ENCODE results near the gene NAA11.

The NAA11 gene

DNA sequence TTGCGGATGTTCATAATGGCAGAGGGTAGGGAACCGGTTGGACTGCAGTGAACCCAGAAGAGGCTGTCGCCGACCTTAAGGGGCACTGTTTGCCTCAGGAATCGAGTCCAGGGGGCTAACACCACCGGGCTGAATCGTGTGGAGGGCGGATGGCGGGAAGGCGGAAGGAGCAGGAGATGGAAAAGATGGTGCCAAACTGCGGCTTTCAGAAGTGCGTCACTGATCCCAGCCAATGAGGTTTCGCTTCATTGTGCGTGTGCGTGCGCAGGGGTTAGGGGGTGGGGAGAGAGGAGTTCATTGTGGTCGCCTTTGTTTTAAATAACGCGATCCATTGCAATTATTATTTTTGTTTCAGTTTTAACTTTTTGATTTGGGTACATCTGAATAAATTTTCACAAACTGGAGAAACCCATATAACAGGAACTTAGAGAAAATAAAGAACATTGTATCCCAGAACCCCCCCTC lies at the start of gene NAA11:
NAA11 (minus strand) TSS at position 198 of the 465 bp plus-strand sequence; CDS start at position 14, 184 bp downstream.
- no peak for DNase-seq (ENCODE audit: low spot score)

DNA sequence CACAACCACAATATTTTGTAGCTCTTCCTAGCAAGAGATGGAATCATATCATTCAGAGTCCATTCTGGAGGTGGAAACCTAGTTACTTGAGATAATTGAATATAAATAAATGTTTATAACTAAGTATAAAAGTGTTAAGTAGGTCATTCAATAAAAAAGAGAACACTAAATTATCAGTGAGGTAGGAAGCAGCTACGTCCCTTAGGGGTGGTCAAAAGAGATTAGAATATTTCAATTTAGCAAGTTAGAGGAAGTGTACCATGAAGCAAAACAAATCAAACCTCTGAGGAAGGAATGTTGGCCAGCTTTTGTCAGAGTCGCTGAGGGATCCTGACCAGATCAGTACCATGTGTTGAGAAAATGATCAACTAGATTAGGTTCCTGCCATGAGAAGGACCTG lies 44.2 kb upstream of the NAA11 start:
- no peak for DNase-seq (ENCODE audit: low spot score)

DNA sequence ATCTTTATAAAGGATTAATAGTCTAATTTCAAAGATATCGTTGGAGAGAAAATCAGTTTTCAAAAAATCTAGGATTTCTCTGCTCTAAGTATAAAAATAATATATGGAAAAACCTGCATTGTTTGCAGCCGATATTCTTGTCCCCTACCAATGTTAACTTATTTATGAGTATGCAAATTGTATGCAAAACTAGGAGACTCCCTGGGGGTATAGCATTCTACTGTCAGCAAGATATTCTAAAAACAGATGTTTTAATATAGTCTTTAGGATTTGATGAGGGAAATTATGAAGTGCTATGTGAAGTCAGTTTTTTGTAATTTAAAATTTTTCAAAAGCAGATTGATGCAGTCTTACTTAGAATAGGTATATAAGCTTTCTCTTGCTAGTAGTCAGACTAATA lies 41.2 kb upstream of the NAA11 start:
- DNase-seq (ENCODE audit: low spot score), result no peak

DNA sequence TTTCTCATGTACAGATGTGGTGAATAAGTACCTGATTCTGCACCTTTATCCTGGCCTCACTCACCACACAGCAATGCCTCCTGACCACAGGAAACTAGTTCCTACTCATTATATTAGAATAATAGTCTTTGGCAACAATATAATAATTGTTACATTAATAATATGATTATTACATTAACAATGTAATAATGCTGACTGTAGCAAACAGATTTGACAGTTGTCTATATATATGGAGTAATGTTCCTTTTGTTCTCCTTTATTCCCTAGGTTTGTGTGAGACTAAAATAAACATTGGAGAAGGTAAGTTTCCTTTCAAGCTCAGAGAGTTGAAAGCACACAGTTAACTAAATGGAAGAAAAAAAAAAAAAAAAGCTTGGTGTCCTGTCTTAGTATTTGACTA lies 40.6 kb upstream of the NAA11 start:
- no peak for DNase-seq (ENCODE audit: low spot score)

DNA sequence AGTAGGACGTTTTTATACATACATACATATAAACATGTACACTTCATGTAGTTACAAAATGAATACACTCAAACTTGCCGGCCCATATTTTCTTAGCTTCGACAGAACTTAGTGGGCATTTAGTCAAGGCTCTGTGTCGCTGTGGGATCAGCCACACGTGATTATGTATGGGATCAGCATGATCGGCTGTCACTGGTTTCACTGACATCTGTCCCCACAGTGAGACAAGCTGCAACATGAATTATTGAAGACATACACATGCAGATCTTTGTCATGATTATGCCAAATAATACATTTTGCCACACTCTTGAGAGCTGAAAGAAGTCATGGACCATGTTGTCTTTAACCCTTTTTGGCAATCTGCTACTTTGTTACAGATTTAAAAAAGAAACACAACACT lies 38.2 kb upstream of the NAA11 start:
- DNase-seq (ENCODE audit: low spot score), result no peak

DNA sequence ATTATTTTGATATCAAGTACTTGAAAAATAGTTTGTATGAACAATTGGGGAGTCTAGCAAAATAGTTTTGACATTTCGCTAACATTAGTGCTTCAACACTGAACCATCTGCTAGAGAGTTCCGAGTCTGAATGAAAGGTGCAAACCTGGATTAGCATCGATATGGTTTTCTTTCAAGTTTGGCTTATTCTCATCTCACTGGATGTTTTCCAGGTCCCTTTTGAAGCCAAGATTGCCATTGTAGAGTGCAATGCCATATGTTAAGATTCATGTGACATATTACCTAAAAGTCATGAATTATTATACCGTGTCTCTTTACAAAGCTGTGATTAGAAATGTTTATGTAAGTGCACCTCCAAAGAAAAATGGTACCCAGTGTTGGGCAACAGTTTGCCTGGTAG lies 36.8 kb upstream of the NAA11 start:
- no peak for DNase-seq (ENCODE audit: low spot score)

DNA sequence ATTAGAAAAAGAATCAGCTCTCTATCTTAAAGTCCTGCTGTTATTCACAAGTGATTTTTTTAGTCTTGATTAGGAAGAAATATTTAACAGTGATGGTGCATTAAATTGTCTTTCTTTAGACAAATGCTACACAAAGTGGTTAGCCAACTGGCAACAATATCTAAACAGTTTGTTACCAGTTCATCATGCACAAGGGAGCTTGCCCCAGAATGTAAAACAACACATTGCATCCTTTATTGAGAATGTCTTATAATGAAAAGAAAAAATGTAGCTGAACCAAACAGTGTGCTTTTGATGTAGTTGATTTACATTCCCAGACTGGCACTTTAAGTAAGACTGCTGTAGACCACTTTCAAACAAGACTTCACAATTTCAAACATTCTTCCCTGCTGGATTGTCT lies 34.1 kb upstream of the NAA11 start:
- no peak for DNase-seq (ENCODE audit: low spot score)

DNA sequence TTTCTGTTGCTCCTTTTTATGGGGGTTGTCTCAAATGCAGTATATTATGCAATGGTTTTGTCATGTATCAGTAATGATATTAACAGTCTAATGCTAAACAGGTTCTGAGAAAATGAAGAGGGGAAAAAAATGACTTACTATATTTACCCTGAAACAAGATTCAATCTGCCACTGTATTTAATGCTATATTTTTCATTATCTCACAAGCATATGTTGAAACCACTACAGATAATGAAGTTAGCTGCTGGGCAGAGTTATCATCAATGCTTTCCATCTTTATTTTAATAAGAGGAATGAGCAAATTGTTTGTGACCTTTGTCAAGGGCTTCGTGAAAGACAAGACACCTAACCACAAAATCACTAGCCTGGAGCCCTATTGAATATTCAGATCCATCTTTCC lies 32.6 kb upstream of the NAA11 start:
- no peak for DNase-seq (ENCODE audit: low spot score)

DNA sequence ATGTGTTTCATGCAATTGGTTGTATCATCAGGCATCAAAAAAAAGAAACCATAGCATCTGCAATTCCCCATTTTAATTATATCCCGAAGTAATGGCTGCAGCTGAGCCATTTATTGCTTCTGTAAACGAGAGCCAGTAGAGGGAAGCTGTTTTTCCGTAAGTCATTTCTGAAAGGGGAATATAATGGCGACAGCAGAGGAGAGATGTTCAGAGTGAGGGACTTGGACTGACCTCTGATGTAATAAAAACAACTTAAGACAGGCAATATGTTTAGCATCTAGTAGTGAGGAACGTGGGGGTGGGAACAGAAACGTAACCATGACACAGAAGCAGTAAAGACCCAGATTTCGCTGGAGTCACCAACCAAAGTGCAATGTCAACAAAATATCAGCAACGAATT lies 31.5 kb upstream of the NAA11 start:
- DNase-seq (ENCODE audit: low spot score), result no peak

DNA sequence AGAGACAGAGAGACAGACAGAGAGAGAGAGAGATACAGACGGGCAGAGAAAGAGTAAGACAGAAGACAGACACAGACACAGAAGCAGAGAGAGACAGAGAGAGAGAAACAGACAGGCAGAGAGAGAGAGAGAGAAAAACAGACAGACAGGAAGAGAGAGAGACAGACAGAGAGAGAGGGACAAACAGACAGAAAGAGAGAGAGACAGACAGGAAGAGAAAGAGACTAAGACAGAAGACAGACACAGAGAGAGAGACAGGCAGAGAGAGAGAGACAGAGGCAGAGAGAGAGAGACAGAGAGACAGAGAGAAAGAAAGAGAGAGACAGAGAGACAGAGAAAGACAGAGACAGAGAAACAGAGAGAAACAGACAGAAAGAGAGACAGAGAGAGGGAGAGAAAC lies 27.2 kb upstream of the NAA11 start:
- DNase-seq (ENCODE audit: low spot score), result no peak

DNA sequence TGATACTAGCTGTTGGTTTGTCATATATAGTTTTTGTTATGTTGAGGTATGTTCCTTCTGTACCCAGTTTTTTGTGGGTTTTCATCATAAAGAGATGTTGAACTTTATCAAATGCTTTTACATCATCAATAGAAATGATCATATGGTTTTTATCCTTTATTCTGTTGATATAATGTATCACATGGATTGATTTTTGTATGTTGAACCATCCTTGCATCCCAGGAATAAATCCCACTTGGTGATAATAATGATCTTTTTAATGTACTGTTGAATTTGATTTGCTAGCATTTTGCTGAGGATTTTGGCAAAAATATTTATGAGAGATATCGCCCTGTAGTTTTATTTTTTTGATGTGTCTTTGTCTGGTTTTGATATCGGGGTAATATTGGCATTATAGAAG lies 22.5 kb upstream of the NAA11 start:
- no peak for DNase-seq (ENCODE audit: low spot score)

DNA sequence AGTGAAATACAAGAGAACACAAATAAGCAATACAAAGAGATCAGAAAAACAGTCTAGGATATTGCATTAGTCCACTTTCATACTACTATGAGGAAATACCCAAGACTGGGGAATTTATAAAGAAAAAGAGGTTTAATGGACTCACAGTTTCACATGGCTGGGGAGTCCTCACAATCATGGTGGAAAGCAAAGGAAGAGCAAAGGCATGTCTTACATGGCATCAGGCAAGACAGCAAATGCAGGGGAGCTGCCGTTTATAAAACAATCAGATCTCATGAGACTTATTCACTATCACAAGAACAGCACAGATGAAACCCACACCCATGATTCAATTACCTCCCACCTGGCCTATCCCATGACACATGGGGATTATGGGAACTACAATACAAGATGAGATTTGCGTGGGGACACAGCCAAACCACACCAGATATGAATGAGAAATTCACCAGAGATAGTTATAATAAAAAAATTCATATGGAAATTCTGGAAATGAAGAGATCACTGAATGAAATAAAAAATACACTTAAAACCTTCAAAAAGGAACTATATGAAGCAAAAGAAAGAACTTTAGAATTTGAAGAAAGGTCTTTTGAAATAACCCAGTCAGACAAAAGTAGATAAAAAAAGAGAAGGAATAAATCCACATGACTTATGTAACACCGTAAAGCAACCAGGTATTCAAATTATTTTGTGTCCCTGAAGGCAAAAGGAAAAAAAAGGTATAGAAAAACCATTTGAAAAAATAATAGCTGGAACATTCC lies 16.2 kb upstream of the NAA11 start:
- DNase-seq (ENCODE audit: low spot score), result no peak

DNA sequence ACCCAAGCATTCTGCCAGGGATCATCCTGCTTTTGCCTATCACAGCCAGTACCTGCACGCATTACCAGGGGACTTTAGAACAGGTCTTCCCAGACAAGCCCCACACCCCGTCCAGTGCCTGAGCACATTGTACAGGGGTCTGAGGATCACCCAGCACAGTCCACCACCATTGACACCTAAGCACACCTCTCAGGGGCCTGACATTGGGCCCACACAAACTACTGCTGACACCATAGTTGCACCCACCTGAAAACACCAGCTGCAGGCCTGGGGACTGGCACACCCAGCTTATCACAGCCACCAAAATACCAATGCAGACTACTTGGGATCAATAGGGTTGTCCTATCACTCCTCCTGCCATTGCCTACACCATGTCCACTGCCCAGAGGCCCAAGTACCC lies 14.7 kb upstream of the NAA11 start:
- DNase-seq (ENCODE audit: low spot score), result no peak

DNA sequence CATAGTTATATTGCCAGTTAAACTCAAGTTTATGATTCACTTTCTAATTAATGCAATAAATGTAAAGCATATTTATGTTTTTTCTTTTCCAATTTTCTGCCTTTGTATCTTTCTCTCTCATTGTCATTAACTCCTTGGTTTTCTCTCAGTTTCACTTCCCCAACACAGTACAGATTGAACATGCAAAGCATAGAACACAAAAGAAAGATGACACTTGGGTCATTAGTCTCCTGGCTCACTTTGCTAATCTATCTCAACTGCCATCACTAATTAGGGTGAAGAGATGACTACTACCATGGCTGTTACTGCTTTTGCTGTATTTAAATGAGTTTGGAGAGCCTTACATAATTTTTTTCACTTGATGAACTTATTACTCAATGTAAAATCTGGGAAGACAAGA lies 12.3 kb upstream of the NAA11 start:
- DNase-seq (ENCODE audit: low spot score), result no peak

DNA sequence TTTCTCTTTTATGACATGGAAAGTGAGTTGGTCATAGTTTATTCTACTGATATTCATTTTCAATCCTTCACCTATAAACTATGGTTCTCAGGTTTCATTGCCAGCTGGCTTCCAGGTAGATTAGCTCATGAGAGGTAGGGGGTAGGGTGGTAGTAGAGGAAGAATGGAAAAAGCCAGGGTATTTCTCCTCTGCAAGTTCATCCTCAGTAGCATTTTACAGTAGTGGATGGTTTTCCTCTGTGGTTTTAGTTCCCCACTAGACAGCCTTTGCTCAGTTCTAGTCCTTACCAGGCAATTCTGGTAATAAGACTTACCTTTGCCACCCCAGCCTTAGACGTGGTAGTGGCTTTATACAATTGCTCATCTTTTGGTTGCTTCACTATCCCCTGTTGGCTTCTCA lies 8.9 kb upstream of the NAA11 start:
- no peak for DNase-seq (ENCODE audit: low spot score)

DNA sequence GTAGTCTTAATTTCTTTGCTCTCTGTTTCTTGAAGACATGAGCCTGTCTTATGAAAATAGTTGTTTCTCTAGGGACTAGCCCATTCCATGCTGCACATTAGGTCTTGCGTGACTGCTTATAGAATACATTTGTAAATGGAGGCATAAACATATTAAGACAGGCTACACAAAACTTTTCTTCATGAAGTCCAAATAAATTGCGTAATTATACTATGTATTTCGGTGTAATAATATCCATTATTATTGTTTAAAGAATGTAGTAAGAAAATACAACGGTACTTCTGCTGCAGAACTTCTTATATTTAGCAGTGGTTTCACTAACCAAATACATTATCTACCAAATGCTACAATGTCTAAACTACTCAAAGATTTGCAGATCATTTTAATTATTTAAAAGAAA lies 8.5 kb upstream of the NAA11 start:
- no peak for DNase-seq (ENCODE audit: low spot score)

DNA sequence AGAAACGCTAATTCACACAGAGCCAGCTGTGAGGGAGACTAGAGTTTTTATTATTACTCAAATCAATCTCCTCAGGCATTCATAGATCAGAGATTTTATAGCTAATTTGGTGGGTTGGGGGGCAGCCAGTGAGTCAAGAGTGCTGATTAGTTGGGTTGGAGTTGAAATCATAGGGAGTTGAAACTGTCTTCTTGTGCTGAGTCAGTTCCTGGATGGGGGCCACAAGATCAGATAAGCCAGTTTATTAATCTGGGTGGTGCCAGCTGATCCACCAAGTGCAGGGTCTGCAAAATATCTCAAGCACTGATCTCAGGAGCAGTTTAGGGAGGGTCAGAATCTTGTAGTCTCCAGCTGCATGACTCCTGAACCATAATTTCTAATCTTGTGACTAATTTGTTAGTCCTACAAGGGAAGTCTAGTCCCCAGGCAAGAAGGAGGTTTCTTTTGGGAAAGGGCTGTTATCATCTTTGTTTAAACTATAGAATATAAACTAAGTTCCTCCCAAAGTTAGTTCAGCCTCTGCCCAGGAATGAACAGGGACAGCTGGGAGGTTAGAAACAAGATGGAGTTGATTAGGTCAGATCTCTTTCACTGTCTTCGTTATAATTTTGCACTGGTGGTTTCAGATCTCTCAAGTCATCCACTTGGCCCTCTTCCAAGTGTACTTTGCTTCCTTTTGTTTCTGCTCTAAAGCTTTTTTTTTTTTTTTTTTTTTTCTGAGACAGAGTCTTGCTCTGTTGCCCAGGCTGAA lies 5.4 kb upstream of the NAA11 start:
- no peak for DNase-seq (ENCODE audit: low spot score)

DNA sequence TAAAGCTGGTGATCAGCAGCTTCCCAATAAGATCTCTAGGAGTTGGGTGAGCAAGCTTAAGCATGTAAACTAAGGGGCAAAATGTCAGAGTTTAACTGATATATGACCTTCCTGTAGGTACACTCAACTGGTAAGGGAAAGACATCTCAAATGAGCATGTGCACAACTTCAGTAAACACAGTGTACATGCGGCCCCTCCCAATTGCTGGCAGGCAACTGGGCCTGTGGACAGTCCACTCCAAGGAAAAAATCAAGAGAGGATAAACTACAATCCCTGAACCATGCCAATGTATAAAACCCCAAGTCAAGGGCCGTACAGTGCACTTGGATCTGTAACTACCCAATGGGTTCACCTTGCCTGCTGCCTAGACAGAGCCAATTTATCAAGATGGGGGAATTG lies 4.9 kb upstream of the NAA11 start:
- no peak for DNase-seq (ENCODE audit: low spot score)

DNA sequence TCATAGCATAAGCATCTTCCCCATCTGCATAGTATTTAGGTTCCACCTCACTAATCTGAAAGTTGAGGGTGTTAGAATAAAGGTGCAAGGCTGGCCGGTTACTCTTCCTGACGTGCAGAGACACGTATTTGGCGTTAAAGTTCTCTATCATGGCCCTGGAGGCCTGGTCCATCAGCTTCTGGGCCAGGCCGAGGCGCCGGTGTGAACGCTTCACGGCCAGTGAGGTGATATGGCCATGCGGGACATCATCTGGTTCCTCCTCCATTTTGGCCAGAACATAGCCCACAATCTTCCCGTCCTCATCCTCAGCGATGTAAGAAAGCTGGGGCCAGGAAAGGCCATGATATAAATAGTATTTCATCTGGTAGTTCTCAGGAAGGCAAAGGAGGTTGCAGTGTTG lies 425 bp downstream of the NAA11 start:
- DNase-seq (ENCODE audit: low spot score), result no peak

DNA sequence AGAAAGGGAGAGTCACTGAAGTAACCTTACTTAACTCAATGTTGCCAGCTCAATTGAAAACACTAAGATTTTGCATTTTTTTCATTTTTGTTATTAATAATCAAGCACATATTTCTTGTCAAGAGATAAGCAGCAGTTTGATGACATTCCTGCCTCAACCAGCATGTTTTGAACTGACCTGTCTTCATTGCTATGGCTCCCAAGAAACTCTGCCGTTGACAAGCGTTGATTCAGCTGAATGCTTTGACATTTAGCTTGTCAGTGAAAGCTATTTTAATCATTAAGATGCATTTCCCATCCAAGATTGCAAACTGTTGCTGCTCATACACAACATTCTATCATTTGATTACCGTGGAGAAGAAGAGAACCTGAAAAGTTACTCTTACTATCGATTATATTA lies 5.9 kb downstream of the NAA11 start:
- DNase-seq (ENCODE audit: low spot score), result no peak

DNA sequence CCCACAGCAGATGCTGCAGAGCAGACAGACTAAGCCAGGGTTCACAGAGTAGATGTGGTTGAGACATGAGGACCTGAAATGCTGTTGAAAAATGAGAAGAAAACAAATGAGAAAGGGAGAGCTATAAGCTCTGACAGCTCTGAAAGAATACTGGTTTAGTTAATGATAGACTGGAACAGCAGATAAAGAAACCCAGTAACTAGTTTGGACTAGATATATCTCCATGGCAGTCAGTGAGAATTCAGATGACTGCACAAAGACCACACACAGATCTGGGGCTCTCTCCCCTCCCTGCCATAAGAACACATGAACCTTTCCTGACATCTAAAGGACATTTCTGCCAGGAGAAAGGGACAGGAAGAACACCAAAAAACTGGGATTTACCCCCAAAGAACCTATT lies 8.2 kb downstream of the NAA11 start:
- DNase-seq (ENCODE audit: low spot score), result no peak

DNA sequence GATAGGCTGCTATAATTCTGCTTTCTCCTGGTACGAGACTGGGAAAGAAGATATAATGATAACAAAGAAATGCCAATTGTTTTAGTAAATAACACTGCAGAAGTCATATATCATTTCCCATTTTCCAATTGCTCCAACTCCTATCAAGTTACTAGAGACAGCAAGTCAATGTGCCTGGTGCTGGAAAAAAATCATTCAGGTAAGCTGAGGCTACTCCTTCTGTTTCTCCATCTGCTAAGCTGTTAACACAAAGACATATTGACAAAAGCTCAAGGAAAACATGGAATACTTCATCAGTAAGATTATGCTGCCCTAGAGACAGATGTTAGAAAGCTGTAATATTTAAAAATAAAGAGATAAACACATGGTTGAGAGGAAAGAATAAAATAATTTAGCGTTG lies 10.0 kb downstream of the NAA11 start:
- no peak for DNase-seq (ENCODE audit: low spot score)

DNA sequence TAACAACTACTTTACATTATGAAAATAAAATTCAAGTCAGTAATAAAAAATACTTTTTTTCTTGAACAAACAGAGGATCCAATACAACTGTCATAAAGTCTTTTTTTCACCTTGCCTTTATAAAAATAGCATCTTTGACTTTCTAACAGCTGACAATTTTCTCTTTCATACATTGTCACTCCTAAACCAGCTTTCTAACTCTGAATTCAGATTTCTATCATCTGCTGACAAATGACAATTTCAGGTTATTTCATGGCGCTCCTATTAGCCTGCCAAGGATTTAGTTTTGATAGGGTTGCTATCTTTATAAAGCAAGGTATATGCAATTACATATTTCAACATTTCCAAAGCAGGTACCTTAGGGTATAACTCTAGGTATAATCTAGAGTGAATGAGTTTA lies 14.6 kb downstream of the NAA11 start:
- no peak for DNase-seq (ENCODE audit: low spot score)

DNA sequence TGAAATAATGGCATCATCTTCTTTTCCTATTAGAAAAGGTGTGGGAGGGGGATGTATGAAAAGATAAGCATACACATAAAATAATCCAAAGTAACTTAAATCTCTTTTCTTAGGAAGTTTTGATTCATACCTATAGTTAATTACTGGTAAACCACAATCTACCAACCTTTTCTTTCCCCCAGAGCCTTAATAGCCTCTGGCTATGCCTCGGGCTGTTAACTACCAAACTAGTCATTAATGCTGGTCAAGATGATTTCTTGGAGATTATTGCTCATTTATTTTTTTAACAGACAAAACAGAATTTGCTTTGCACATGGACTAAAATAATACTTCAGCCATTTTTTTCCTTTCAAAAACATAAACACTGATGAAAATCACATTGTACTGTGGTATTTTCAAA lies 16.9 kb downstream of the NAA11 start:
- no peak for DNase-seq (ENCODE audit: low spot score)
